Activated CD8-positive, alpha-beta memory T cell treated with anti-CD3 and anti-CD28 coated beads for 24 hours (primary cell): ENCODE data around the gene PPP2R5C.
"Not testable (repeated sequence)": the region's sequence is repeated elsewhere in the genome, so short reads cannot be mapped to it uniquely, and the experiment has no call there.

Experiments used
- DNase-seq: peaks from one replicate; pipeline ENCODE4 v3.0.0-alpha.2; 2020

The PPP2R5C gene

DNA sequence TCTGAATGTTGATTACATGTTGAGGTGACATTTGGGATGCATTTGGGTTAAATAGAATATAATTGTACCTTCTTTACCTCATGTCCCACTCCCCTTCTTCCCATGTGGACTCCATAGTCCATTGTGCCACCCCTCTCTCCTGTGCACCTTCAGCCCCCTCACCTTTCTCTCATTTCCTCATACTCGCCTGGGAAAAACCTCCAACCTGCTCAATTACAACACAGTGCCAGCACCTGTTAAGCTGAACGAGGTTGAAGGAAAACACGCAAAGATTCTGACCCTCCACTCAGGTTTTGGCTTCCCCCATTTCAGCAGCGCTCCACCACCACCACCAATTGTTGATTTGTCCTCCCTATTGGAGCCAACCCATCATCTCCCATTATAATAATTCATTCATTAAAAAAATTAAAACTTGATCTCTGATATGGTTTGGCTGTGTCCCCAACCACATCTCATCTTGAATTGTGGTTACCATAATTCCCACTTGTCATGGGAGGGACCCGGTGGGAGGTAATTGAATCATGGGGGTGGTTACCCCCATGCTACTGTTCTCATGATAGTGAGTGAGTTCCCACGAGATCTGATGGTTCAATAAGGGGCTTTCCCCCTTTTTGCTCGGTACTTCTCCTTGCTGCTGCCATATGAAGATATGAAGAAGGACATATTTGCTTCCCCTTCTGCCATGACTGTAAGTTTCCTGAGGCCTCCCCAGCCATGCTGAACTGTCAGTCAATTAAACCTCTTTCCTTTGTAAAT, 33.7 kb upstream of the PPP2R5C start:
- no peak for DNase-seq

- DNase-seq, result no peak
Observed at GRCh38 chr14:101728367-101728742, 33.2 kb upstream of the PPP2R5C start.

- peak; percentile 48 for DNase-seq
Observed at GRCh38 chr14:101729382-101729781, 32.1 kb upstream of the PPP2R5C start.

GRCh38 chr14:101730157-101730556, 31.4 kb upstream of the PPP2R5C start:
- DNase-seq, result not testable (repeated sequence)

GRCh38 chr14:101730626-101731186, 30.8 kb upstream of the PPP2R5C start:
- no peak for DNase-seq

- peak; percentile 87 for DNase-seq
Observed at GRCh38 chr14:101731187-101732080, 30.1 kb upstream of the PPP2R5C start.

DNA sequence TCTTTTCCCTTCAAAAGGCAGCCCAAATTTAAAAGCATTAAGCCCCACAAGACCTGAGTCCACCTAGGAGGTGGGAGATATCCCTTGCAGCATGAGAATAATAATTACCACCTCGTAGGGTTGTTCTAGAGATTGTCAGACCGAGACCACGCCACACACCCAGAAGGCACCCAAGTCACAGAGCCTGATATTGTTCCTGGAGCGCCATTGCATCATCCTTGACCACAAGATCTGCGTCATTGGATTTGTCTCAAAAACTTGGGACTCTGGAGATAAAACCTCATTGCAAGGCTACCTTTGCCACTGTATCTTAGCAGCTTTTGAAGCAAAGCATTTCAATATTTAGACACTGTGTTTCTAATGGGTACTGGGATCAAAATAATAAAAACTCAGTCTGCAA, 29.4 kb upstream of the PPP2R5C start:
- no peak for DNase-seq

- DNase-seq, result no peak
Observed at GRCh38 chr14:101733211-101733610, 28.3 kb upstream of the PPP2R5C start.

GRCh38 chr14:101734246-101734847, 27.2 kb upstream of the PPP2R5C start:
- DNase-seq, result no peak

DNA sequence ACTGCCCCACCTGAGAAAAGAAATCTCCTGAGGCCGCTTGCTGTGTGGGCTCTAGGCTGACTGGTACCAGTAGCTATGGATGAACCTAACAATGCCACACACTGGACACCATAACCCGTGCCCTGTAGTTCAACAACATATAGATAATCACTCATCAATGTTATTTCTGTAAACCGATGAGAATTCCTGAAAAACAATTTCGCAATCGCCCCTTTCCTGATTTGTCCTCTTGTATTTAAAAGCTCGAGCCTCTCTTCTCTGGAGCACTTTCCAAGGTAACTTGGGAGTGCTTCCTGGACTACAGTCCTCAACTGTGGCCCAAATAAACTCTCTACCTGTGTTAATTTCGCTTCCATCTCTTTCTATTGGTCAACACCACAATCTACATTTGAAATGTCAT, 26.1 kb upstream of the PPP2R5C start:
- no peak for DNase-seq

DNA sequence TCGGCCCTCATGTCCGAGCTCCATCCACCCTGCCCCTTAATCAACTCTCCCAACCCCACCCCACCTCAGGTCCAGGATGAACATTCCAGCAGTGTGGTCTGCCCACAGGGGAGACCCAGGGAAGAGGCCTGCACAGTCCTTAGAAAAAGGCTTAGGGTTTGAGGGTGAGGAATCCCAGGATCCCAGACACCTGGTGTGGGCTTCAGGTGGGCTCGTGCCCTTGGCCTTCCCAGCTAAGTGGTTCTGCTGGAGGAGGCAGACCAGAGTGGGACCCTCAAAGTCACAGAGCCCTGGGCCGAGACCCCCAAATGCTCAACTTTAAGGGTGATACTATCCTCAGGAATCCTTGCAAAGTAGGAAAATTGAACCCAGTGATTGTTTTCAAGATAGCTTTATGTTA, 25.4 kb upstream of the PPP2R5C start:
- no peak for DNase-seq

GRCh38 chr14:101736585-101736984, 24.9 kb upstream of the PPP2R5C start:
- no peak for DNase-seq

GRCh38 chr14:101737414-101738339, 23.8 kb upstream of the PPP2R5C start:
- DNase-seq, result no peak

GRCh38 chr14:101738703-101739320, 22.7 kb upstream of the PPP2R5C start:
- DNase-seq, result no peak

DNA sequence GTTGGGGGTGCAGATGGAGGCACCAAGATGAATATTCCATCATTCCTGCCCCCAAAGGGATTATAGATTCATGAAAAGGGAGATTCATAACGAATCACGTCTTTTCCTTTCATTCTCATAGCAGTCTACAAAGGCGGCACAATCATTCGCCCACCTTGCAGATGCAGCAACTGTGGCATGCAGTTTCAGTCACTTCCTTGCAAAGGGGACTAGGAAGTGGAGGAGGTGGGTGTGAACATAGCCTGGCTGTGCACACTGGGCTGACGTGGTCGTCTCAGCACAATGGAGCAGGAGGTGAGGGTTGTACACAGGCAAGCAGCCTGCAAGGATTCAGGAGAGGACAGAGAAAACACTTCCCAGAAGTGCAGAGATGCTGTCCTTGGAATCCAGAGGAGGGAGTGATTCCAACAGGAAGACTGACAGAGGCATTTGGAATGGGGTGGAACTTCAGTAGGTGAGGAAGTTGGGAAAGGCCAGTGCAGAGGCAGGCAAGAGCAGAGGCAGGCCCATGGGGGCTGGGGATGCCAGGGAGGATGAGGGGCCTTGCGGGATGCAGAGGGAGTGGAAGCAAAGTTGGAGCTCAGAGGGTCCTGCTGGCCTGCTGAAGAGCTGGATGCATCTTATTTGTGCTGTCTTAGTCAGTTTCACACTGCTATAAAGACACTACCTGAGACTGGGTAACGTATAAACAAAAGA, 21.9 kb upstream of the PPP2R5C start:
- DNase-seq, result no peak

DNA sequence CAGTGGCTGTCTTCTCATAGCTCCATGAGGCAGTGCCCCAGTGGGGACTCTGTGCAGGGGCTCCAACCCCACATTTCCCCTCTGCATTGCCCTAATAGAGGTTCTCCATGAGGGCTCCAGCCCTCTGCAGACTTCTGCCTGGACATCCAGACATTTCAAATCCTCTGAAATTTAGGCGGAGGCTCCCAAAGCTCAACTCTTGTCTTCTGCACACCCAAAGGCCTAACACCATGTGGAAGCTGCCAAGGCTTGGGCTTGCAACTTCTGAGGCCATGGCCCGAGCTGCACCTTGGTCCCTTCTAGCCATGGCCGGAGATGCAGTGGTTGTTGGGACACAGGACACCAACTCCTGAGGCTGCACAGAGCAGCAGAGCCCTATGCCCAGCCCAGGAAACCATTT, 20.5 kb upstream of the PPP2R5C start:
- no peak for DNase-seq

GRCh38 chr14:101743701-101744100, 17.8 kb upstream of the PPP2R5C start:
- DNase-seq, result no peak

DNA sequence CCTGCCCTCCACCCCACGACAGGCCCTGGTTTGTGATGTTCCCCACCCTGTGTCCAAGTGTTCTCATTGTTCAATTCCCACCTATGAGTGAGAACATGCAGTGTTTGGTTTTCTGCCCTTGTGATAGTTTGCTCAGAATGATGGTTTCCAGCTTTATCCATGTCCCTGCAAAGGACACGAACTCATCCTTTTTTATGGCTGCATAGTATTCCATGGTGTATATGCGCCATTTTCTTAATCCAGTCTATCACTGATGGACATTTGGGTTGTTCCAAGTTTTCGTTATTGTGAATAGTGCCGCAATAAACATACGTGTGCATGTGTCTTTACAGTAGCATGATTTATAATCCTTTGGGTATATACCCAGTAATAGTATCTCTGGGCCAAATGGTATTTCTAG, 17.1 kb upstream of the PPP2R5C start:
- not testable (repeated sequence) for DNase-seq

- not testable (repeated sequence) for DNase-seq
Observed at GRCh38 chr14:101749756-101750155, 11.8 kb upstream of the PPP2R5C start.

DNA sequence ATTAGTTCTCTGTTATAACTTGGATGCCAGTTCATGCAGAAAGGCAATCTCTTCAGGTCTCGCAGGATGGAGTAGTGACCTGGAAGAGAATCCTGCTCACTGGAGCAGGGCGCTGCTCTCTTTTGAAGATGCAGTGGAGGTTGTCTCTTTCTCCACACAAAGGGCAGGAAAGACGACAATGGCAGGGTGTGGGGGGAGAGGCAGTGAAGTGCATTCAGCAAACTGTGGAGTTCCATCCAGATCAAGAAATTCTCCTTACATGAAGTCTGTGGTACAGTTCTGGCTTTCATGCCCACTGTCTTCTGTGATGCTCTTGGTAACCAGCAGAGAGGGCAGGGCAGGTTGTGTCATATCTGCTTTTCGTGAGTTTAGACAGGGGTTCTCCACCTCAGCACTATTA, 6.6 kb upstream of the PPP2R5C start:
- DNase-seq, result no peak
